SKM-1 treated with dmso at 0.1 percent for 144 hours (cell line): ENCODE results near the gene BTBD9.
"Not testable (repeated sequence)": the region's sequence is repeated elsewhere in the genome, so short reads cannot be mapped to it uniquely, and the experiment has no call there.

Experiments used
- DNase-seq: peaks from one replicate; lab custom pipeline; 2025; ENCODE audit not compliant: unreplicated experiment; lab: John Stamatoyannopoulos, UW

The BTBD9 gene

DNA sequence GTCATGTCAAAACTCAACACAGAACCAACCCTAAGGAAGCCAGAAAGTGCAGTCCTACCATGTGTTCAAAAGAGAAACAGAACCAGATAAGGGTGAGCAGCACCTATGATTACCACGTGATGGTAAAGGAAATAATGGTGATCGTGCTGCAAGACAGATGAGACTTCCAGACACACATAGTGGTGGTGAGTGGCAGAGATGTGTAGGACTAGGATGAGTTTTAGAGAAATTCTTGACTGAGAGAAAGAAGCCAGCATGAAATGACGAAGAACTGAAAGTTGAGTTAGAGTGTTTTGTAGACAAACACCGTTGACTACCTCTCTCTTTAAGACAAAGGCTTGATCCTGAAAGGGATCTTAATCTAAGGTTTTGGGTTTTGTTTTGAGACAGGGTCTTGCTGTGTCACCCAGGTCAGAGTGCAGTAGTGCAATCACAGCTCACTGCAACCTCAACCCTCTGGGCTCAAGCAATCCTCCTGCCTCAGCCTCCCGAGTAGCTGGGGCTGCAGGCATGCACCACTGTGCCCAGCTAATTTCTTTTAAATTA is 10.6 kb upstream of the BTBD9 start:
- no peak for DNase-seq

DNA sequence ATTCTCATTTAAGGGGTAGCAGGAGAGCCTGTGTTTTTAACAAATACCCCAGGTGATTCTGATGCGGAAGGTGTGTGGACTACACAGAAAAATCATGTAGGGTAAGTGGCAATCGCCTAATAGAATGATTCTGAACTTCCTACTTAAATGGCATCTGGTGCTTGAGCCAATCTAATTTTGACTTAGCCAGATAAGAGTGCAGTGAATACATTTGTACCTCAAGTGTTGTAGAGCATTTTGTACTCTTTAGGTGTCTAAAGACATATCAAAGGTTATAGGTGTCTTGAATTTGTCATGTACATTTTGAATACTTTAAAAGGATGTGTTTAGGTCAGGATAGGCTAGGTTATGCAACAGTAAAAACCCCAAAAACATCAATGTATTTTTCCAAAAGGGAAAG is 10.0 kb upstream of the BTBD9 start:
- no peak for DNase-seq

DNA sequence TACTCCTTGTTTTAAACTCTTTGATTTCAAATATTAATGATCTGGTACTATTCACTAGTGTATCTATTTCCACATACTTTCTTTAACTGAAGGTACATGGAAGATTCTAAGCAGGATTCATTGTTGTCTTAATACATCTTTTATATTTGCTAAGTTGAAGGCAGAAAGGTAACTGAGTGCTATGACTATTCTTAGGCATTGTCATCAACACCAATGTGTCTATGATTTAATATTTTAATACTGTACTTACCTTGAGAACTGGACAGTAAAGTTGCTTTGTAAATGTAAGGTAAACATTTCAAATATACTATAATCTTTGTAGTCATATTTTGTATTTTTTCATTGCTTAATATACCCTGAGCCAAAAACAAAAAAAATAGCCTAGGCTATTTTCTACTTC is 8.9 kb upstream of the BTBD9 start:
- DNase-seq = no peak

DNA sequence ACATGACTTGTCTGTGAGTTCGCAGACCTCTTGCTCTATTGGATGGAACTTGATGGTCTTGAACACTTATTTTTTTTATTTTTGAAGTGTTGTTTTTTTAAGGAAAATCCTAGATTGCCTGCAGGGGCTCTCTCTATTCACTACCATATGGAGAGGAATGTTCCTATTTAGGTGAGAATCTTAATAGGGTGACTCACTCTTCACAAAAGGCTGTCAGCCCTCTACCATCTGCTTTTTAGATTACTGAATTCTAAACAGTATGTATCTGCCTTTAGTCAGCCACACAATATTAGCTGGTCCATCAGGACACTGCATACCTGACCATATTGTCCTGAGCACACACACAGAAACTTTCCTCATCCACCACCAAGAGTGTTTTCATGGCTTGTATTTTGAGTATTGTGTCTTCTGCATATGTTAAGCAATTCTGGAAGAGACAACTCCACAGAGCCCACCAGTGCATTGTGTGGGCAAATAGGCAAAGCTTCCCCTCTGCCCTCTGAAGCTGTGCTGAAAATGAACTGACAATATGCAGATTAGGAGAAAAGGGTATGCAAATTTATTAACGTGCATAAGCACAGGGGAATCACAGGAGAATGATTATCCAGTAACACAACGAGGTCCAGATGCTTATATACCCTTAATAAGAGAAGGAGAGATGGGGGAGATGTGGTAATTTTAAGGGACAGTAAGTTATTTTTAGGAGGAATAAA is 6.6 kb upstream of the BTBD9 start:
- no peak for DNase-seq

DNA sequence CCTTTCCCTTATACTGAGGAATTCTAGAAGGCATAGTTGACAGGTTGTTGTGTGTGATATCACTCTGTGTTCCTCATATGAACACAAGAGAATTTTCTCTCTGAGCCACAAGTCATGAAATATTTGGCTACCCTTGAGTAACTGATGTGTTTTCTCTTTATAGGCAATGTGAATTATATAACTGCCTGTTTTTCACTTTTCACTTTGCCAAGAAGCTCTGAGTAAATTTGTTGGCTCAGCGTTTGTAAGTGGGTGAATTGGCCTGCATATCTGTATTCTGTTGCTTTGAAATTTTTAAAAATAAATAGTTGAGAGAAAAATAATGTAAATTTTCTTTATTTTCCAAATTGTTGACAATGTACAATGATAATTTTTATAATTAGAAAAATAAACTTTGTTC is 5.2 kb upstream of the BTBD9 start:
- DNase-seq = no peak

DNA sequence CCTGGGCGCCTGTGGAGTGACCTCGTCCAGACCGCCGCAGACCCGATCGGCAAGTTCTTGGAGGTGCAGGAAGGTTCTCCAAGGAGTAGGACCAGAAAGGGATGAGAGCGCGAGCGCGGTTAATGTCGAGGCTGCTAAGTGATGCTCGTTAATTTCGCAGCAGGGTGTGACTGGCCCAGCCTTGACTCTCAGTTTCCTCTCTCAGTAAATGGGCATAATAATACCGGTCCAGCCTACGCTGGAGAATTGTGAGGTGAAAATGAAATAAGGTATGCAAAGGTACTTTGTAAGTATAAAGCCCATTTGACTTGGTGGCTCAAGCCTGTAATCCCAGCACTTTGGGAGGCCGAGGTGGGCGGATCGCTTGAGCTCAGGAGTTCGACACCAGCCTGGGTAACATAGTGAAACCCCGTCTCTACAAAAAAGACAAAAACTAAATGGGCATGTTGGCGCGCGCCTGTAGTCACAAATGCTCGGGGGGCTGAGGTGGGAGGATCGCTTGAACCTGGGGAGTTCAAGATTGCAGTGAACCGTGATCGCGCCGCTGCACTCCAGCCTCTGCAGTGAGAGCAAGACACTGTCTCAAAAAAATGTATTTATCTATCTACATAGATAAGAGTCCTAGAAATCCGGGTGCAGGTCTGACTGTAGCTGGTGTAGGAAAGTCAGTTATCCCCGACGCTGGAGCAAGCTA is 634 bp upstream of the BTBD9 start:
- no peak for DNase-seq

DNA sequence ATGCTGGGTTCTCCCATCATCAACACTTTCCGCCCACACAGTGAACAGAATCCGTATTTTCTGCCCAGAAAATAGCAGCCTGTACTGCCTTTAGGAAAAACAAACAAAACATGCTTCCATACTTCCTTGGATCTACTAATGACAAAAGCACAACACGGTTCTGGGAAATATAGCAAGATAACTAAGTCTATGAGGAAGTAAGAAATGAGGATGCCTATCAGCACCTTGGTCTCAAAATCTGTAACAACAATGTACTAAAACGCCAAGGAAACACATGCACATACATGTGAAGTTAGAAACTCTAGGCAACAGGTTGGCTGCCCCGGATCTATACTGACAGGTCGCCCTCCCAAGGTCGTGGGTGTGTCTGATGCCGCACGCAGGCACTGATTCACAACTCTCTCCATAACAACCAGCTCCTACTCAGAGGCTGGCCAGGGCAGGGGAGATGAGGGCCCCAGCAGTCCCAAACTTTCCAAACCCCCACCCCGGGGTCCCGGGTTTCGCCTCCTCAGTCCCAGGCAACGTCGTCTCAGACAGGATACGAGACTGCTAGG is 710 bp downstream of the BTBD9 start:
- no peak for DNase-seq

DNA sequence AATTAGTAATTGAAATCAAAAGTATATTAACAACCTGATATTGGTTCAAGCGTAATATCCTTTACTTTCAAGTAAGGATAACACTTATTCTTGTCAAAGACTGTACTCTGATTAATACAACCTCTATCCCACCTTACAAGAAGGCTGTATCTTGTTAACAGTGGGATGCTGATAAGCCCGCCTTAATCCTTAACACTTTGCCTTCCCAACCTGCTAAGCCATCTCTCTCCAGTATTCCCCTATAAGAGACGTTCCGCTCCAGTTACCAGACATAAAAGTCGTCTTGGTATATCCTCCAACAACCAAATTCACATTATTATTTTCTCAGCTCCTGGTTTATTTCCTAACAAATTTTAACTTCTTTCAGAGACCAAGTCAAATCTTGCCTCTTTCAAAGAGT is 2.0 kb downstream of the BTBD9 start:
- DNase-seq = no peak

DNA sequence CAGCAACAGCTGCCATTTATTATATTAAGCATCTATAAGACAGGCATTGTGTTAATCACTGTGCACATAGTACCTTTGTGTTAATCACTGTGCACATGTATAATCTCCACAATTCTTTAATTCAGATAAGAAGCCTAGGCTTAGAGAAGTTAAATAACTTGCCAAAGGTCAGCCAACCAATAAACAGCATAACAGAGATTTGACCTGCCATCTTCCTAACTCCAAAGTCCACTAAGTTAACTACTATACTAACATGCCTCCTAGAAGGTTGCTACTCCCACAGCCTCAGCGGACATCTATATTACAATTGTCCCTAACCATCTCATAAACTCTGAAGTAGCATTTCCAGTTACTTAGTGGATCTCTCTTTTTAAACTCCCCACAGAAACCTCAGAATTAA is 3.7 kb downstream of the BTBD9 start:
- no peak for DNase-seq

DNA sequence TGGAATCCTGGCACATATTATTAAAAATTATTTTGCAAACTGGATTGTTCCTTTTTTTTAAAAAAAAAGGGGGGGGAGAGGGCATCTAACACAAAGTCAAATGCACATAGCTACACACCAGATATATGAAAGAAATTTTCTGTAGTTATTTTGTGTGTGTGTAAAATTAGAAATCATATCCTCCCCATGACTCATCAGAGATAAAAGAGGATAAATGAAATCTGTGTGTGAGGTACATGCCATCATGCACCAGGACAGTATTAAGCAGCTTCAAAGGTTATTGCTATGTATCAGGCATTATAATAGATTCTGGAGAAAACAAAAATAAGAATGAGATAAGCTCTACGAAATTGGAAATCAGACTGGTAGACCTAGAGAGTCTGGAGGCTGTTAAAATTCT is 5.2 kb downstream of the BTBD9 start:
- no peak for DNase-seq

DNA sequence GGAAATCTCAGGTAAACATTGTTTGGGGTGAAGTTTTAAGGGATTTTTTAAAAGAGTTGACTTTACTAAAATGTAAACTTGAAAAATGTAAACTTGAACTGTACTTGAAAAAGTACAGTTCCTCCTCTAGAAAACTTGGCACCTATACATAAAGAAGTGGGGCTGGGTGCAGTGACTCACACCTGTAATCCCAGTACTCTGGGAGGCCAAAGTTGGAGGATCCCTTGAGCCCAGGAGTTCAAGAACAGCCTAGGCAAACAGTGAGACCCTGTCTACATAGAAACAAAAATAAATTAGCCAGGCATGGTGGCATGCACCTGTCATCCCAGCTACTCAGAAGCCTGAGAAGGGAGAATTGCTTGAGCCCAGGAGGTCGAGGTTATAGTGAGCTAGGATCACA is 7.2 kb downstream of the BTBD9 start:
- no peak for DNase-seq

DNA sequence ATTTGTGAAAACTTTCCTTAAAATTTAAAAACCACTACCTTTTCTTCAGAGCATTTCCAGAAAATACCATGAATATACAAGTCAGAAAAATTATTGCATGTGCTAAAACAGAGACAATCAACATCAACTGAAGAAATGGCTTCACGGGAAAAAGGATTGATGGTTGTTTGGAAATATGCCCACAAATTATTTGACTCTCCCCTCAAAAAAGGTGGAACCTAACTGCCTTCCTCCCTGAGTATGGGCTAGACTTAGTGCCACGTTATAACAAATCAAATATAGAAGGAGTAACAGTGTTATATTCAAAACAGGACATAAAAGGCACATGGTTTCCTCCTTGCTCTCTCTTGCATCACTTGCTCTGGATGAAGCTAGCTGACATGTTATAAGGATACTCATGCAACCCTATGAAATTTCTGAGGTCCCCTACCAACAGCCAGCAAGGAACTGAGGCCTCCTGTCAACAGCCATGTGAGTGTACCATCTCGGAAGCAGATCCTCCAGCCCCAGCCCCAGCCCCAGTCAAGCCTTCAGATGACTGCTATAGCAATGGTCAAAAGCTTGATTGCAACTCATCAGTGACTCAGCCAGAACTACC is 8.4 kb downstream of the BTBD9 start:
- DNase-seq = no peak

DNA sequence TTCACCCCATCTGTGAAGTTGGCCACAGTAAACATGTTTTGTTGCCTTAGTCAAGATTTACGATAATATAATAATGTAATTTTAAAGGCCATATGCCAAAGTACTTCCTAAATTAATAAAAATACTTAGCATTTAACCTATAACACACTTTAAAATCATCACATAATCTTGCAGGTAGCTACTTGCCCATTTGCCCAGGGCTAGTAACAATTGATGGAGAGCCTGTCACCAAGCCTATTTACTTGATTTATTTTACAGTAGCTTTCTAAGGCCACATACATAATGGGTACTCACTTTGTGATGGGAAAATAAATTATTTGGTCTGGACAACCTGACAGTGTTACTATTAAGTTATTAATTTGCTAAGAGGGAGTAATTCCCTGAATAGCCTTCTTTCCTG is 14.5 kb downstream of the BTBD9 start:
- DNase-seq = no peak

DNA sequence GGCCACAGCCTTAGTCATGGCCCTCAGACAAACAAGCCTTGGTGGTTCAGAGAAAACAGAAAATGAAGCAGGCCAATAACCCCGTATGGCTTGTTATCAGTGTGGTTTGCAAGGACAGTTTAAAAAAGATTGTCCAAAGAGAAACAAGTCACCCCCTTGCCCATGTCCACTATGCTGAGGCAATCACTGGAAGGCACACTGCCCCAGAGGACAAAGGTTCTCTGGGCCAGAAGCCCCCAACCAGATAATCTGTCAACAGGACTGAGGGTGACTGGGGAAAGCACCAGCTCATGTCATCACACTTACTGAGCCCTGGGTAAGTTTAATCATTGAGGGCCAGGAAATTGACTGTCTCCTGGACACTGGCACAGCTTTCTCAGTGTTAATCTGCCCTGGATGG is 20.4 kb downstream of the BTBD9 start:
- DNase-seq = not testable (repeated sequence)

DNA sequence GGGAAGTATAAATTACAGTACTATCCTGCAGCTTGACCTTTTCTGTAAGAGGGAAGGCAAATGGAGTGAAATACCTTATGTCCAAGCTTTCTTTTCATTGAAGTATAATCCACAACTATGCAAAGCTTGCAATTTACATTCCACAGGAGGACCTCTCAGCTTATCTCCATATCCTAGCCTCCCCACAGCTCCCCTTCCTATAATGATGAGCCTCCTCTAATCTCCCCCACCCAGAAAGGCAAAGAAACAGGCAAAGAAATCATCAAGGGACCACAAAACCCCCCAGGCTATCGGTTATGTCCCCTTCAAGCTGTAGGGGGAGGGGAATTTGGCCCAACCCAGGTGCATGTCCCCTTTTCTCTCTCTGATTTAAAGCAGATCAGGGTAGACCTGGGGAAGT is 21.4 kb downstream of the BTBD9 start:
- not testable (repeated sequence) for DNase-seq

DNA sequence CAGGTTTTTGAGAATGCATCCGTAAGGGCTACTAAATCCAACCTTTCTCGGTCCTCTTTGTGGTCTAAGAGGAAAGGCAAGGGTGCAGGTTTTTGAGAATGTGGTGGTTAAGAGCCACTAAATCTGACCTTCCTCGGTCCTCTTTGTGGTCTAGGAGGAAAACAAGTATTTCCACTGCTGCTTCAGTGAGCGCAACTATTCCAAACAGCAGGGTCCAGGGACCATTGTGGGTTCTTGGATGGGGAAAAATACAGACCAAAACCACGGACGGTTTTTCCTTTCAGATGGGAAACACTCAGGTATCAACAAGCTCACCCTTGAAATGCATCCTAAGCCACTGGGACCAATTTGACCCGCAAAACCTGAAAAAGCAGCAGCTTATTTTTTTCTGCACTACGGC is 21.9 kb downstream of the BTBD9 start:
- DNase-seq = no peak

DNA sequence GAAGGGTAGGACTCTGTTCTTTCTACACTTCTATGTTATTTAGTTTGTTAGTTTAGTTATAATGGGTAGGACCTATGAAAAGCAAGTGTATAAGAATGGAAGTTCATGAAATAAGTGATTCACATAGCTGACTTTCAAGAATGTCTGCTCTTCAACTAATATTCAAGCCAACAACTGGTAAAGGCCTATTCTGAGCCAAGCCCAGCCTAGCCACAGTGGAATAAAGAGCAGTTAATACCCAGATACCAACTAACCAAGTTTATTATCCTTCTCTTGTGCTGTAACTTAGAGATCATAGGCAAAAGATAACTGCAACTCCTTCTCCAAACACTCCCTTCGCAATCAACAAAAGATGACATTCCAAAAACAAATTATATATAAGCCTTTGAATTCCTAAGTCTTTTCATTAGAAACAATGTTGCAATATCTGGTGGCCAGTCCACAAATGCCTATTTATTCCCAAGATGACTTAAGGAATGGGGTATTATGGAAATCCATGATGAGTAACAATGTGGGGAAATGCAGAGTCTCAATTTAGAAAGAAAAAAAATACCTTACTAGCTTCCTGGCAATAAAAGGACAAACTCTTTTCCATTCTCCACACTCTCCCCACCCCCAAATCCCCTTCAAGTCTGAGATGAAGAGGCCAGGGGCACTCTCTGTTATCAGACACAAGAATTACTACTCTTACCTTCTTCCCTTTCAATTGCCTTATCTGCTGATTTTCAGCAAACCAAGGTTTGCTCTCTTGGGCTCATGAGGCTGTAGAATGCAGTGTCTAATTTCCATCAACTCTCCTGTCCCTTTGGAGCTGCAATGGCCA is 27.4 kb downstream of the BTBD9 start:
- no peak for DNase-seq

DNA sequence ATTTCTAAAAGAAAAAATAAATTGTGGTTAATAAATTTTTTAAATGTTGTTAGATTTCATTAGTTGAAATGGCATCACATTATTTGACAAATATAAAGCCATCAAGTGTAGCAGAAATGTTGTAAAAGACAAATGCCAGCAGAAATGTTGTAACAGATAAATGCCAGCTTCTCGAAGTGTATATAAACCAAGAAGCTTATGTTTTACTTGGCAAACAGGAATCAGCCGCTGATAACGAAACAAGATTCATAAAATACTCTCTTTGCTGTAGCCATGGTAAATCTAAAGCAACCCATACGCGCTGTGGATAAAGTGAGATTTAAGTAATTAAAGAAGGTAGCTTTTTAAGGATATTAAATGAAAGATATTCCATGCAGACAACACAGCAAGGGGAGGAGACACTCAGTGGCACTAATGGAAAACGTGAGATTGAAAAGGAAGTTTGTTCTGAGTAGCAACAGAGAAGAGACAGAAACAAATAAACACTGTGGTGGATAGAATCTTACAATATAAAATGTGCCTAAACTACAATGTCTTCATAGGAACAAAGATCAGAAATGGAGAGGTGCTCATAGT is 29.6 kb downstream of the BTBD9 start:
- DNase-seq = no peak

DNA sequence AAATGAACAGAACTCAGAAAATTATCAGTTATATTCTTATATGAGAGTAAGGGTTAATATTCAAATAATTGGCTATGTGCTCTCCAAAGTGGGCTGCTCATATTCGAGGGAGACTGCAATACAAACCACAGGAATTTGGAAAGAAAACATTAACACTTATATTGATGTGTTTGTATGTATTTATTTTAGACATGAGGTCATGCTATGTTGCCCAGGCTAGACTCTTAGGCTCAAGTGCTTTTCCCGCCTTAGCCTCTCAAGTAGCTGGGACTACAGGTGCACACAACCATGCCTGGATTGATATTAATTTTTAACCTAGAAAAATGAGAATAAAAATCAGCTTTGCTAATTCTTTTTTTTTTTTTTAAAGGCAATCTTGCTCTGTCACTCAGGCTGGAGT is 35.0 kb downstream of the BTBD9 start:
- DNase-seq = no peak

DNA sequence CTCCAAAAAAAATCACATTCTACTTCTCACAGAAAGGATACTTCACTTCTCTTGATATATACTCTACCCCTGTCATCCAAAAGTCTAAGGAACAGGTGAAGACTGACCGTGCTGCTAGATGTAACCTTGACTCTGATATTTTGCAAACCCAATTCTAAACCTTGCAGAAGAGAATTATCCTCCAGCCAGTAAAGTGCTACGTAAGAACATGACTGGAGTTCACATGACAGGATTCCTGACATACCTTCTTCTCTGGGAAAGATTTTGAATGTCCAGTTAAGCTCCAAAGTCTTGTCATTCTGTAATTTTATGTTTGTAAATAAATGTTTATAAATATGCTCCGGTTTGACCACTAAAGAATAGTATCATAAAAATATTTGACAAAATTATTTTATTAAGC is 35.8 kb downstream of the BTBD9 start:
- DNase-seq = no peak

DNA sequence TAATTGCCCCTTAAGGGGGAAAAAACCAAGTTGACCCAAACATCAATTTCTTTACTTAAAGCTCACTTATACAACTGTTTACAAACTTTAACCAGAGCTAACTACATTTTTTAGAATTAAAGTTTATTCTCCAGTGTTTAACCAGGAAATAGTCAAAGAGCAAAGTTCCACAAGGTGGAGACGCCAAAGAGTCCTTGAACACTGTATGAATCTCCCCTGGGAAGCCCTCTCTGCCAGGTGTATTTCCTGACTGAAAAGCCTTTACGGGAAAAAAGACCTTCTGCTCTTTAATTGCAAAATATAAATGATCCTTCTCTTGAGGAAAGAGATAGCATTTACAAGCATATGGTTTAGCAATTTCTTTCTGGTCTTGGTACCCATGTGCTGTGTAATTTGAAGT is 36.2 kb downstream of the BTBD9 start:
- no peak for DNase-seq
